GM21717 (cell line): ENCODE results near the gene DRC7.

ENCODE experiments used
- ATAC-seq: cut with Tn5 transposase; IDR thresholded peaks from one replicate; pipeline ENCODE4 v1.9.1; 2021; ENCODE audit warnings: mild to moderate bottlenecking, moderate library complexity; ENCODE audit not compliant: unreplicated experiment

The DRC7 gene

DNA sequence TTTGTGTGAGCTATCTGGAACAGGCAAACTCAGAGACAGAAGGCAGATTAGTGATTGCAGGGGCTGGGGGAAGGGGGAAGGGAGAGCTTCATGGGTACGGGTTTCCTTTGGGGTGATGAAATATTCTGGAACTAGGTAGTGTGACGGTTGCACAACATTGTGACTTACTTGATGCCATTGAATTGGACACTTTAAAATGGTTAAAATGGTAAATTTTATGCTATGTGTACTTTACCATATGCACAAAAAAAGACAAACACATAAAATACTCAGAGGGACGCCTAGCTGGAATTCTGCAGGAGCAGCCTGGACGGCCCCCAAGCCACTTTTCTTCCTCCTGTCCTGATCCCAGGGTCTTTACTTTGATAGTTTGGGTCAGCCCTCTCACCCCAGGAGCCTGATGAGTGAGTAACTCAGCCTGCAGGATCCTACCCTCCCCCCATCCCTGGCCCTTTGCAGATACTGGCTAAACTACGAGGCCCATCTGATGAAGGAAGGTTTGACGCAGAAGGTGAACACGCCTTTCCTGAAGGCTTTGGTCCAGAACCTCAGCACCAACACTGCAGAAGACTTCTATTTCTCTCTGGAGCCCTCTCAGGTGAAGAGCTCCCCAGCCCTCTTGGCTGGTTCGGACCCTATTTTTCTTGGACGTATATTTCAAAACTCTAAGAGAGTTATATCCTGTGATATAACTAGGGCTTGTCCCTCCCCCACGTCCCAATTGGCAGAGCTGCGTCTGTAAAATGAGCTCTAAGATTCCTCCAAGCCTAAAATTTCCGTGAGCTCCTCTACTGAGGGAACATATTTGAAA is 18.7 kb upstream of the DRC7 start:
- no peak for ATAC-seq

- ATAC-seq = no peak
These were observed 18.0 kb upstream of the DRC7 start for GRCh38 chr16:57676553-57677085.

DNA sequence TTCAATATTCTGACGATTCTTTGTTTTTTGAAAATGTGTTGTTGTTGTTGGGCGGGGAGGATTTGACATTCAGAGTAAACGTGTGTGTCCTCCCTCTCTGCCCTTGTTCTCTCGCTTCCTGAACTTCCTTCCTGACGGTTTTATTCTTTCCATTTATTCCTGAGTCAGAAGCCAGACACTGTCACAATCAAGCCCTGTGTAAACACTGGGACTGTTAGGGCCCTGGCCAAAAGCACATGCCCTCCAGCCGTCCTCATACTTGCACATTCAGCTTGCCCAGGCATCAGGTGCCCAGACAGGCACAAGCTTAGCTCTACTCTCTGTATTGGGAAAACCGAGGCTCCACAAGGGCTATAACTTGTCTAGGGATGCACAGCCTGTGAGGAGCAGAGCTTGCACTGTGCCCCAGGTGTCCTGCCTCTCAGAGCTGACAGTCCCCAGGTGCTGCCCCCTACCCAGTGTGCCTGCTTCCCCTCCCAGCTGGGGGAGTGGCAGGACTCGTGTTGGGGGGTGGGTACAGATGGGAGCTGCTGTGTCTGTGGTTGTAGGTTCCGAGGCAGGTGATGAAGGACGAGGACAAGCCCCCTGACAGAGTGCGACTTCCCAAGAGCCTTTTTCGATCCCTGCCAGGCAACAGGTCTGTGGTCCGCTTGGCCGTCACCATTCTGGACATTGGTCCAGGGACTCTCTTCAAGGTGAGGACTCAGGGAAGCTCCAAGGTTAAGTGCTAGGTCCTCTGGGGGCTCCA is 16.8 kb upstream of the DRC7 start:
- ATAC-seq = no peak

- ATAC-seq = no peak
These were observed 15.6 kb upstream of the DRC7 start for GRCh38 chr16:57679016-57679415.

DNA sequence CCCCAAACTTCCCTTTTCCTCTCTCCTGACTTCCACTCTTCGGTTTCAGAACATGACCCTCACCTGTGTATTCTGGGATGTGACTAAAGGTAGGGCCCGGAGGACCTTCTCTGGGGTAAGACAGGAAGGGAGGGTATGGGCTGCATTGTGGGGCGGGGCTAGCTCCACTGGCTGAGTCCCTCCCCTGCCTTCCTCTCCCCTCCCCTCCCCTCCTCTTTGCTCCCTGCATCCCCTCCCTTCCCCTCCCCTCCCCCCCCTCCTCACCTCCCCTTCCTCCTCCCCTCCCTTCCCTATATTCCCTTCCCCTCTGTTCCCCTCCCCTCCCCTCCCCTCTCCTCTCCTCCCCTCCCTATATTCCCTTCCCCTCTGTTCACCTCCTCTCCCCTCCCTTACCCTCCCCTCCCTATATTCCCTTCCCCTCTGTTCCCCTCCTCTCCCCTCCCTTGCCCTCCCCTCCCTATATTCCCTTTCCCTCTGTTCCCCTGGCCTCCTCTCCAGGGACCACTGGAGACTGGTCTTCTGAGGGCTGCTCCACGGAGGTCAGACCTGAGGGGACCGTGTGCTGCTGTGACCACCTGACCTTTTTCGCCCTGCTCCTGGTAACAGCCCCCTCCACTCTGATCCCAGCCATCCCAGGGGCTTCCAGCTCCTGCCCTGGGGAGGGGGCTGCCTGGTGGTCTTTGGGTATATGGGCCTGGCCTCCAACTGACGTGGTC is 14.7 kb upstream of the DRC7 start:
- no peak for ATAC-seq

- ATAC-seq = no peak
These were observed 13.7 kb upstream of the DRC7 start for GRCh38 chr16:57680842-57681375.

DNA sequence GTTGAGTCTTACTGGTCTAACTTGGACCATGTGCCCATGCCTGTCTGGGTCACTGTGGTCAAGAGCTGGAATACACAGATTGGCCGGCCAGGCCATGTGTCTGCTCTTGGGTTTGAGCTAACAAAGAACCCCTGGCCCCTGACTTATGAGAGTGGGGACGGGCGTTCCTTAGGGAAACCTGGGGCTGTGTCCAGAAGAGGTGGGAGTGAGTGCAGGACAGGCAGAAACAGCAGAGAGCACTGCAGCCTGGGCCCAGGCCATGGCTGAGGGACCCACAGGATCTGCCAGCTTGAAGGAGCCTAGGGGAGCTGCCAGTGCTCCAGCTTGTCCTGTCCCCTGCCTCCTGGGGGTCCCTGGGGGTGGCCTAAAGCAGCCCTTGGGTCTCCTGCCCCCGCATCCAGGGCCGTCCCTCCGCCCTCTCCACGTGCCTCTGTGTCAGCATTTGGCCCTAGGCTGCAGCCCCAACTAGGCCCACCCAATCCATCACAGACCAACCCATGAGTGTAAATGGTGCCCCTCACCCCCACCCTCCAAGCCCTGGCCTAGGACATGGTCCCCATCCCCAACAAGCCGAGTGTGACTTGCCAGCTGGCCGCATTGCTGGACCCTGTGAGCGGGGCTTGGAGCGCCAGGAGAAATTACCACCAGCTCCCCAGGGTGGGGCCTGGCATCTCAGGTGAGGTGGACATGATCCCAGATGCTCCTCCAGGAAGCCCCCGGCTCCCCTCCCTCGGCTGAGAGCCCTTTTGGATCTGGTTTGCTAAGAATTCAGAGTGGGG is 12.5 kb upstream of the DRC7 start:
- no peak for ATAC-seq

DNA sequence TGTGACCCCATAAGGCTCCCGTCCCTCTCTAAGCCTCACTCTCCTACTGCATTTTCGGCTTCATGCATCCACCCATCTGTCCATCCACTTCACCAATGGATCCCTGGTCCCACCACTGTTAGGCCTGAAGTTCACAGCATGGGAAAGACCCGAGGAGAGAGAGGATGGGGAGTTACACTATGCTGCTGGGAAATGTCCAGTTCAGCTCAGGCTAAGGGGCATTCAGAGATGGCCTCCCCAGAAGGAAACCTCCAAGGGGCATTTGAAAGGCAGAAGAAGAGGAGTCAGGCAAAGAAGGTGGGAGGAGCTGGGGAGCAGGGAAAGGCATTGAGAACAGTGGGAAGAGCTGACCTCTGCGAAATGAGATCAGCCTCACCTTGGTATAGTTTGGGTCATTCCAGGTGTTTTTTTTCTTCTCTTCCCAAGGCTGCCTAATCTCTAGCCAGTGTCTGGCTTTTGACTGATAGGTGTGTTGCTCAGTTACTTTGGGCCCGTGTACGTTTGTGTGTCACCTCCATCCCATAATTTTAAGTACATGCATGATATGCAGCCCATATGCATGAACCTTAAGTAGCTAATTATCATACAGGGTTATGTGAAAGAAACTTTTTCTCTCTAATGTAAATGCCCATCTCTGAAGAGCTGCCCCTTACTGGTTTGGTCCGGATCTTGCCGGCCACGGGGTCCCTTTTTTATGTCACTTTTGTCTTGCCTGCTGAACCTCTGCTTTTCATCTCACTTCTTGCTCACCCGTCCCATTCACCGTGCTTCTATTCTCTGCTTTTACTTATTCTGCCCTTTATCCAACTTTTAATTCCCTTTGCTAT is 11.6 kb upstream of the DRC7 start:
- no peak for ATAC-seq

DNA sequence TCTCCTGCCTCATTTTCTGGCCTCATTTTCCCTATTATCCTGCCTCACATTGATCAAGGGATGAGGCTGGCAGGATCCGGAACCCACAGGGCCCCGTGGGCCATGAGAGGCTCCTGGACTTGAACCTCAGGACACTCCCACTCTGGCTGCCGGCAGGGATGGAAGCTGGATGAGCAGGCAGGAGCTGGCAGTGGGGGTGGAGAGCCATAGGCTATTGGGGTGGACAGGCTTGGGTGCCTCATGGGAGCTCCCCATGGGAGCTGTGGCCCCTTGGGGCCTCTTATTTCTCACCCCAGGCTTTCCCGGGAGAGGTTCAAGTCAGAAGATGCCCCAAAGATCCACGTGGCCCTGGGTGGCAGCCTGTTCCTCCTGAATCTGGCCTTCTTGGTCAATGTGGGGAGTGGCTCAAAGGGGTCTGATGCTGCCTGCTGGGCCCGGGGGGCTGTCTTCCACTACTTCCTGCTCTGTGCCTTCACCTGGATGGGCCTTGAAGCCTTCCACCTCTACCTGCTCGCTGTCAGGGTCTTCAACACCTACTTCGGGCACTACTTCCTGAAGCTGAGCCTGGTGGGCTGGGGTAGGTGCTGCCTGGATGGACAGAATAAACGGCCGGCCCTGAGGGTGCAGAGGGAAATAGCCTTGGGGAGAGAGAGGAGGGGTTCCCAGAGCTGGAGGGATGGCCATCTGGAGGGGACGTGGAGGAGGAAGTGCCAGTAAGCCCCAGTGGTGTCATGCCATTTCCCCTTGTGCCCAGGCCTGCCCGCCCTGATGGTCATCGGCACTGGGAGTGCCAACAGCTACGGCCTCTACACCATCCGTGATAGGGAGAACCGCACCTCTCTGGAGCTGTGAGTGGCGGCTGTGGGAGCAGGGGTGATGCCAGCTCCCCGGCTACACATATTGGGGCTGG is 10.7 kb upstream of the DRC7 start:
- ATAC-seq = no peak

DNA sequence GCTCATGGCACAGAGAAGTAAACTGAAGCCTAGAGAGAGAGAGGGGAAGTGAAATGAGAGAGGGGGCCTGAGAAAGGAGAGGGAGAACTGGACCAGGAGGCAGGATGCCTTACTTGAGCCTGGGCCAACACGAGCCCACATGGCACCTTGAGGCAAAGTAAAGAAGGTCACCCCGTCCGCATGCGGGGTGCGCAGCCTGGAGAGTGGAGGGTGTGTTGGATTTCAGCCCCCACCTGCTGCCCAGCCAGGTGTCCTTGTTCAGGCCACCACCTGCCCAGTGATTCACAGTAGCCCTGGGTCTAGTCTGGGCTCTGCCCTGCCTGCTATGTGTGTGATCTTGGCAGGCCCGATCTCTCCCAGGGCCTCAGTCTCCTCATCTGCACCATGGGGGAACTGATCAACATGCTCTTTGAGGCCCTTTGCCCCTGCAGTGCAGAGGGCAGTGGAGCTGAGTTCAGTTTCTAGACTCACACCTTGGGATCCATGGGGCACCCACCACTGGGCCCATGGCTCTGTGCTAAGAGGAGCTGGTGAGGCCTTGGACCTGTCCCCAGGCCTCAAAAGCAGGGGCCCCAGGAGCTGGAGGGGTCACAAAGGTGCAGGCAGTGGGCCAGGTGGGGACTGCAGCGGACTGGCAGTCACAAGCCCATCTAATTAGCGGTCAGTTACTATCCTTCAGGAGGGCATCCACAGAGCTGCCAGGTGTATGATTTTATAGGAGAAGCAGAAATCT is 9.8 kb upstream of the DRC7 start:
- ATAC-seq = no peak

- ATAC-seq = no peak
These were observed 9.0 kb upstream of the DRC7 start for GRCh38 chr16:57685633-57686032.

DNA sequence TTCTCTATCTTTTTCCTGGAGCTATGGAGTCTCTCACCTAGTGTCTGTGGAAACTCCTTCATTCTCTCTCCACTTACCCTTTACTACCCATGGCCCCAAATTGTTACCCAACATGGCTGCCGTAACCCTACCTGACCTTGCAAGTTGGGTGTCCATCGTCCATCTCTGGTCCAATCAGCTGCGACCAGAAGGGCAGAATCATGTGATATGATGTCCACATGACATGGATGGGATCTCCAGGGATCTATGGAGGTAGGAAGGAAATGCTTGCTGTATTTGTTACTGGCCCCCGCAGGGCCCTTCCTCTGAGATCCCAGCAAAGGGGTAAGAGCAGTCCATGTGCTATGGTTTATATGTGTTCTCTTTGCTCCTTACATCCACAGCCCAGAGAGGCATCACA is 8.0 kb upstream of the DRC7 start:
- ATAC-seq = no peak

- no peak for ATAC-seq
These were observed 7.2 kb upstream of the DRC7 start for GRCh38 chr16:57687363-57687929.

- ATAC-seq = no peak
These were observed 6.1 kb upstream of the DRC7 start for GRCh38 chr16:57688487-57688986.

DNA sequence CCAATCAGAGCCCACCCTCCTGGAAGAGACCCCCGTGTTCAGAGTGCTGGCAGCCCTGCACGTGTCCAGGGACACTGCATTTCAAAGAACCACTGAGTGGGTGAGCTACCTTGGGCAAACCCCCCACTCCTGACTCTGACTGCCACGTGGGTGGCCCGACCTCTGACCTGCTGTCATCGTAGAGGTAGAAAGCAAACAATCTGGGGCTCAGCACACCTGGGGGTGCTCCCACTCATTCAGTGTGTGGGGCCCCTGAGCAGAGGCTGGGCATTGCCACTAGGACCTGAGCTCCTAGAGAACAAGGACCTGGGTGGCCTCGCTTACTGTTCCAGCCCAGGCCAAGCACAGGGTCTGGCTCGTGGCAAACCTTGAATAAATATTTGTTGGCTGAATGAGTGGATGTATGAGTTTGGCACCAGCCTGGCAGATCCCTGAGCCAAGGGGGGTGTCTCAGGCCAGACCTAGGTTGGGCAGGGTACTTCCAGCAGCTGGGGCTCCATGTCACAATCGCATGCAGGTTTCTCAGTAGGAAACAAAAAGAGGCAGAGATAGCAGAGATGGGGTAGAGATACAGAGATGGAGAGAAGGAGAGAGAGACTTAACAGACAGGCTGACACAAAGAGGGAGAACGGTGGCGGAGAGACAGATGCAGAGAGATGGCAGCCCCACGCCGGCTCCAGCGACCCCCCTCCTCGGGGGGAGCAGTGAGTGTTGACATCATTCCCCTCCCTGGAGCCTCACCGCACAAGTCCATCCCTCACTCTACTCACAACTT is 5.4 kb upstream of the DRC7 start:
- ATAC-seq = no peak

- ATAC-seq = peak; percentile 73
These were observed 4.6 kb upstream of the DRC7 start for GRCh38 chr16:57689762-57690558.
